ENCODE measurements around the gene PKD1L1.

GRCh38 chr7:47965456-47965855, 17.2 kb upstream of the PKD1L1 start:
- no peak for TF ChIP-seq REST (IDR thresholded peaks at IDR 0.05; ENCODE audit: borderline replicate concordance)
- TF ChIP-seq EZH2 (IDR thresholded peaks at IDR 0.05; ENCODE audit: borderline replicate concordance, insufficient read depth, low read length, poor library complexity, severe bottlenecking), result no peak
- TF ChIP-seq CTCF (IDR thresholded peaks at IDR 0.05; ENCODE audit: poor library complexity, severe bottlenecking), result no peak
- no peak for TF ChIP-seq POLR2AphosphoS5 (IDR thresholded peaks at IDR 0.05)
- no peak for TF ChIP-seq RAD21 (conservative IDR thresholded peaks at IDR 0.05)
- no peak for TF ChIP-seq EP300 (conservative IDR thresholded peaks at IDR 0.05; ENCODE audit: poor library complexity, severe bottlenecking)
- no peak for TF ChIP-seq TAF1 (IDR thresholded peaks at IDR 0.05; ENCODE audit: low read depth)
- no peak for TF ChIP-seq MXI1 (conservative IDR thresholded peaks at IDR 0.05; ENCODE audit: poor library complexity, severe bottlenecking)

Data from neural cell (in vitro differentiated cells).